ENCODE data around the gene RPSA.

RPSA gene

DNA sequence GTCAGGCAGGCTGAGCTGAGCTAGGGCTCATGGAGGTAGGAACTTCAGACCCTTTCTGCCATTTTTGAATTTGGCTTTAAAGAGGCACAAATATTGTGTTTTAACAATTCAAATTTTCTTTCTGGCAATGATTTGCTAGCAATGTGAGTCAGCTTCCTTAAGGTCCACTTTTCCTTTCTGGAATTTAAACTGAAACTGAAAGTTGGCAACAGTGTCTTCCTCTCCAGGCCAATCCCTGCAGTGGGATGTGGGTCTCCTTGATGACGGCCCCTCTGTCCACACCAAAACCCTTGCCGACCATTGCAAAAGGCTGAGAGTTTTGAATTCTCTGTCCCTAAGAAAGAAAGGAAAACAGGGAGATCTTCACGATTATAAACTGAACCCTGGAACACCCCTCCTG lies 27.1 kb downstream of the RPSA start:
- H3K4me1 ChIP-seq (ENCODE audit: control insufficient read depth in 1 of 2, insufficient read depth in 2 of 2, low read length in 2 of 2): peaks cover 3 to 6% of the 10 kb centered on the region in 2 donors
- H3K36me3 ChIP-seq (ENCODE audit: control insufficient read depth in 1 of 2, insufficient read depth in 2 of 2, low read length in 2 of 2): no peaks in the 10 kb centered on the region
- peak overlapping the region in 1 of 2 donors; percentile 25 for H3K4me3 ChIP-seq (ENCODE audit: low read depth in 1 of 2, low read length in 2 of 2)
- no peak overlapping the region for H3K9ac ChIP-seq (ENCODE audit: low read depth in 1 of 2, low read length in 2 of 2)
- H3K27me3 ChIP-seq (ENCODE audit: control insufficient read depth in 1 of 2, insufficient read depth in 2 of 2, low read length in 2 of 2): no peaks in the 10 kb centered on the region
- no peaks in the 10 kb centered on the region for H3K9me3 ChIP-seq (ENCODE audit: control insufficient read depth in 1 of 2, low read length in 2 of 2)
- no peak overlapping the region for H3K27ac ChIP-seq (ENCODE audit: low read depth, low read length)

DNA sequence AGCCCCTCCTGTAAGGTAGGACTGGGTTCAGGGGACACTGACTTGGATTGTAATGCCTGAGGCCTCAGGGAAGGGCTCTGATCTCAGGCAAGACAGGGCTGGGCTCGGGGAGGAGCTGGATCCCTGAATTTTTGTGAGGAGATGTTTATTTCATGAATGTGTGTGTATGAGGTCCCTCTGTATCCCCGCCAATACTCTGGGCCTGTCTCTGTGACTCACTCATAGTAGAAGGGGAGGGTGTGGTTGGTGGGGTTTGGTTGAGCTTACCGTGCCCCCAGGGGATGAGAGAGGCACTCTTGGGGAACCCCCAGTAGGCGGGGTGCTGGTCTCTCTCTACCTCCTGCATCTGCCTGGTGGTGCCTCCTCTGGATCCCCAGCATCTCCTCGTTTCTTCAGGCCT lies 28.1 kb downstream of the RPSA start:
- H3K9ac ChIP-seq (ENCODE audit: low read depth in 1 of 2, low read length in 2 of 2): no peak overlapping the region
- H3K36me3 ChIP-seq (ENCODE audit: control insufficient read depth in 1 of 2, insufficient read depth in 2 of 2, low read length in 2 of 2): no peaks in the 10 kb centered on the region
- H3K27me3 ChIP-seq (ENCODE audit: control insufficient read depth in 1 of 2, insufficient read depth in 2 of 2, low read length in 2 of 2): no peaks in the 10 kb centered on the region
- no peaks in the 10 kb centered on the region for H3K9me3 ChIP-seq (ENCODE audit: control insufficient read depth in 1 of 2, low read length in 2 of 2)
- peaks cover 3 to 6% of the 10 kb centered on the region in 2 donors for H3K4me1 ChIP-seq (ENCODE audit: control insufficient read depth in 1 of 2, insufficient read depth in 2 of 2, low read length in 2 of 2)
- no peak overlapping the region for H3K4me3 ChIP-seq (ENCODE audit: low read depth in 1 of 2, low read length in 2 of 2)
- no peak overlapping the region for H3K27ac ChIP-seq (ENCODE audit: low read depth, low read length)

DNA sequence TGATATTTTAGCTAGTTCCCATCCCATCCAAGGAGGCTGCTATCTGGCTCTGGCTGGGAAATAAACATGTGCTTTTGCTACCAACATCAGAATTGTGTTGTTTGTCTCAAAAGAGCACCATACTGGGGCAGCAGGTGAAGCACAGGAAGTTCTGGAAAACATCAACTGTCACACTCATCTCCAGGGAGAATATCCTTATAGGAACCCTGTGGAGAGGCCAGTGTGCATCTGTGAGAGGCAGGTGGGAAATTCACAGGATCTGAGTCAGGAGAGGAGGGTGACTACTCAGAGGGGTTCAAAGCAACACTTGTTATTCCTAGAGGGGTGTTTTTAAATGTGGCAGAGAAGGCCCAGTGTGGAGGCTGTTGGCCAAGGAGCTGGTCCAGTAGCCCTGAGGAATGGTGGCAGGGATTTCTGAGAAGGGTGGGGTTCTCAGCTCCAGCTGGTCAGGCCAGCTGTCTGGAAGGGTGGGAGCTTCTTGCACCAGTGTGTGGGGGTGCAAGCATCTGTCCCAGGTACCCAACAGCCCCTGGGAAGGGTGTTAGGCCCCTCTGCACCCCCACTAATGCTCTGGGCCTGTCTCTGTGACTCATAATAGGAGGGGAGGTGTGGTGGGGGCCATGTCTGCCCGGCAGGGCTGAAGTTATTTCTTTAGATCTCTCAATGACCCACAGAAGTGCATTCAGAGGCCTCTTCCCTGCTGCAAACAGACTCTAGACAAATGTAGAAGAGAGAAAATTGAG lies 28.7 kb downstream of the RPSA start:
- Histone ChIP-seq H3K9ac (ENCODE audit: low read depth in 1 of 2, low read length in 2 of 2) (no peak overlapping the region), H3K4me3 (ENCODE audit: low read depth in 1 of 2, low read length in 2 of 2) (no peak overlapping the region), H3K4me1 (ENCODE audit: control insufficient read depth in 1 of 2, insufficient read depth in 2 of 2, low read length in 2 of 2) (peaks cover 3 to 6% of the 10 kb centered on the region in 2 donors), H3K36me3 (ENCODE audit: control insufficient read depth in 1 of 2, insufficient read depth in 2 of 2, low read length in 2 of 2) (no peaks in the 10 kb centered on the region), H3K9me3 (ENCODE audit: control insufficient read depth in 1 of 2, low read length in 2 of 2) (no peaks in the 10 kb centered on the region), H3K27me3 (ENCODE audit: control insufficient read depth in 1 of 2, insufficient read depth in 2 of 2, low read length in 2 of 2) (no peaks in the 10 kb centered on the region), H3K27ac (ENCODE audit: low read depth, low read length) (no peak overlapping the region)

DNA sequence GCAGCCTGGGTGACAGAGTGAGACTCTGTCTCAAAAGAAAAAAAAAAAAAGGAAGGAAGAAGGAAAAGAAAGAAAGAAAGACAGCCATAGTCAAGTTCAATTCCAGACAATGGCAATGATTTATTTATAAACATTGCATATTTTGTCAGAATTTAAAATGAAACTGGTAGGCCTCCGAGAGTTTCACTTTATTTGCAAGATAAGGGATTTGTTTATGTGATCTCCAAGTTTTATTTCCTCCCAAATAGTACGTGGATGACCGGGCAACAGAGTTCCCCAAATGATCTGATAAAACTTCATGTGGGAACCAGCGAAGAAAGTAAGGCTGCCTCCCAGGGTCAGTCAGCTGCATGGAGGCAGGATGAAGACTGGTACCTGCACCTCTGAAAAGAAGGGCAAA lies 32.4 kb downstream of the RPSA start:
- H3K9ac ChIP-seq (ENCODE audit: low read depth in 1 of 2, low read length in 2 of 2): no peak overlapping the region
- no peaks in the 10 kb centered on the region for H3K27me3 ChIP-seq (ENCODE audit: control insufficient read depth in 1 of 2, insufficient read depth in 2 of 2, low read length in 2 of 2)
- H3K4me1 ChIP-seq (ENCODE audit: control insufficient read depth in 1 of 2, insufficient read depth in 2 of 2, low read length in 2 of 2): no peaks in the 10 kb centered on the region
- no peaks in the 10 kb centered on the region for H3K36me3 ChIP-seq (ENCODE audit: control insufficient read depth in 1 of 2, insufficient read depth in 2 of 2, low read length in 2 of 2)
- H3K9me3 ChIP-seq (ENCODE audit: control insufficient read depth in 1 of 2, low read length in 2 of 2): no peaks in the 10 kb centered on the region
- no peak overlapping the region for H3K27ac ChIP-seq (ENCODE audit: low read depth, low read length)
- H3K4me3 ChIP-seq (ENCODE audit: low read depth in 1 of 2, low read length in 2 of 2): no peak overlapping the region

DNA sequence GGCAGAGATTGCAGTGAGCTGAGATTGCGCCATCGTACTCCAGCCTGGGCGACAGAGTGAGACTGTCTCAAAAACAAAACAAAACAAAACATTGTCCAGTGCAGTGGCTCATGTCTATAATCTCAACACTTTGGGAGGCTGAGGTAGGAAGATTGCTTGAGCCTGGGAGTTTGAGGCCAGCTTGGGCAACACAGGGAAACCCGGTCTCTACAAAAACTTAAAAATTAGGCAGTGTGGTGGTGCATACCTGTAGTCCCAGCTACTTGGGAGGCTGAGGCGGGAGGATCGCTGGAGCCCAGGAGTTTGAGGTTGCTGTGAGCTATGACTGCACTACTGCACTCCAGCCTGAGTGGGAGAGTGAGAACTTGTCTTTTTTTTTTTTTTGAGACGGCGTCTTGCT lies 33.8 kb downstream of the RPSA start:
- no peak overlapping the region for H3K4me3 ChIP-seq (ENCODE audit: low read depth in 1 of 2, low read length in 2 of 2)
- H3K9ac ChIP-seq (ENCODE audit: low read depth in 1 of 2, low read length in 2 of 2): no peak overlapping the region
- H3K36me3 ChIP-seq (ENCODE audit: control insufficient read depth in 1 of 2, insufficient read depth in 2 of 2, low read length in 2 of 2): no peaks in the 10 kb centered on the region
- H3K27me3 ChIP-seq (ENCODE audit: control insufficient read depth in 1 of 2, insufficient read depth in 2 of 2, low read length in 2 of 2): peaks cover 0 to 4% of the 10 kb centered on the region in 2 donors
- H3K27ac ChIP-seq (ENCODE audit: low read depth, low read length): no peak overlapping the region
- H3K9me3 ChIP-seq (ENCODE audit: control insufficient read depth in 1 of 2, low read length in 2 of 2): no peaks in the 10 kb centered on the region
- H3K4me1 ChIP-seq (ENCODE audit: control insufficient read depth in 1 of 2, insufficient read depth in 2 of 2, low read length in 2 of 2): no peaks in the 10 kb centered on the region

GRCh38 chr3:39443530-39443929 lies 37.0 kb downstream of the RPSA start:
- Histone ChIP-seq H3K36me3 (ENCODE audit: control insufficient read depth in 1 of 2, insufficient read depth in 2 of 2, low read length in 2 of 2) (no peaks in the 10 kb centered on the region), H3K27ac (ENCODE audit: low read depth, low read length) (no peak overlapping the region), H3K27me3 (ENCODE audit: control insufficient read depth in 1 of 2, insufficient read depth in 2 of 2, low read length in 2 of 2) (peaks cover 0 to 4% of the 10 kb centered on the region in 2 donors), H3K4me1 (ENCODE audit: control insufficient read depth in 1 of 2, insufficient read depth in 2 of 2, low read length in 2 of 2) (no peaks in the 10 kb centered on the region), H3K9me3 (ENCODE audit: control insufficient read depth in 1 of 2, low read length in 2 of 2) (no peaks in the 10 kb centered on the region), H3K4me3 (ENCODE audit: low read depth in 1 of 2, low read length in 2 of 2) (no peak overlapping the region), H3K9ac (ENCODE audit: low read depth in 1 of 2, low read length in 2 of 2) (no peak overlapping the region)

GRCh38 chr3:39445927-39446326 lies 39.4 kb downstream of the RPSA start:
- Histone ChIP-seq H3K9me3 (ENCODE audit: control insufficient read depth in 1 of 2, low read length in 2 of 2) (no peaks in the 10 kb centered on the region), H3K9ac (ENCODE audit: low read depth in 1 of 2, low read length in 2 of 2) (no peak overlapping the region), H3K27me3 (ENCODE audit: control insufficient read depth in 1 of 2, insufficient read depth in 2 of 2, low read length in 2 of 2) (peaks cover 0 to 4% of the 10 kb centered on the region in 2 donors), H3K27ac (ENCODE audit: low read depth, low read length) (no peak overlapping the region), H3K36me3 (ENCODE audit: control insufficient read depth in 1 of 2, insufficient read depth in 2 of 2, low read length in 2 of 2) (no peaks in the 10 kb centered on the region), H3K4me1 (ENCODE audit: control insufficient read depth in 1 of 2, insufficient read depth in 2 of 2, low read length in 2 of 2) (no peaks in the 10 kb centered on the region), H3K4me3 (ENCODE audit: low read depth in 1 of 2, low read length in 2 of 2) (no peak overlapping the region)

DNA sequence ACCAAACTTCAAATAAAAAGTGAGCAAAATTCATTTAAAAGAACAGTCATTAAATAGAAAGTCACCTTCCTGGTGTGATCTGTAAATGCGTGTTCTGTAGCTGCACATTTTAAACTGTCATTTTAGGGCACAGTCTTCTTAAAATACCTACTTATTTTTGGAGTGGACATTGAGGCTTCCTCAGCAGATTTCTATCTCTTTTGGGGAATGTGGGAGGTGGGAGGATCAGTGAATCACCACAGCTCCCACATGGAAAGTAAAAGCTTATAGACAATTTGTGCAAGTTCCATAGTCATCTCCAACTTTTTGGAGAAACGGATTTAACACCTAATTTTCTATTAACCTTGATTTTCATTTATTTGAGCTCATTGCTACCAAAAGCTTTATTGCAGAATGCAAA lies 39.9 kb downstream of the RPSA start:
- Histone ChIP-seq H3K4me1 (ENCODE audit: control insufficient read depth in 1 of 2, insufficient read depth in 2 of 2, low read length in 2 of 2) (no peaks in the 10 kb centered on the region), H3K9ac (ENCODE audit: low read depth in 1 of 2, low read length in 2 of 2) (no peak overlapping the region)

GRCh38 chr3:39447637-39448483 lies 41.3 kb downstream of the RPSA start:
- H3K9ac ChIP-seq (ENCODE audit: low read depth in 1 of 2, low read length in 2 of 2): no peak overlapping the region
- H3K27me3 ChIP-seq (ENCODE audit: control insufficient read depth in 1 of 2, insufficient read depth in 2 of 2, low read length in 2 of 2): peaks cover 0 to 4% of the 10 kb centered on the region in 2 donors
- H3K27ac ChIP-seq (ENCODE audit: low read depth, low read length): no peak overlapping the region
- no peaks in the 10 kb centered on the region for H3K36me3 ChIP-seq (ENCODE audit: control insufficient read depth in 1 of 2, insufficient read depth in 2 of 2, low read length in 2 of 2)
- H3K9me3 ChIP-seq (ENCODE audit: control insufficient read depth in 1 of 2, low read length in 2 of 2): no peaks in the 10 kb centered on the region
- H3K4me3 ChIP-seq (ENCODE audit: low read depth in 1 of 2, low read length in 2 of 2): no peak overlapping the region
- H3K4me1 ChIP-seq (ENCODE audit: control insufficient read depth in 1 of 2, insufficient read depth in 2 of 2, low read length in 2 of 2): no peaks in the 10 kb centered on the region

More for the DNA sequence above, 39.9 kb downstream of the RPSA start:
- Histone ChIP-seq H3K4me3 (ENCODE audit: low read depth in 1 of 2, low read length in 2 of 2) (no peak overlapping the region), H3K27me3 (ENCODE audit: control insufficient read depth in 1 of 2, insufficient read depth in 2 of 2, low read length in 2 of 2) (peaks cover 0 to 4% of the 10 kb centered on the region in 2 donors), H3K27ac (ENCODE audit: low read depth, low read length) (no peak overlapping the region), H3K36me3 (ENCODE audit: control insufficient read depth in 1 of 2, insufficient read depth in 2 of 2, low read length in 2 of 2) (no peaks in the 10 kb centered on the region), H3K9me3 (ENCODE audit: control insufficient read depth in 1 of 2, low read length in 2 of 2) (no peaks in the 10 kb centered on the region)

DNA sequence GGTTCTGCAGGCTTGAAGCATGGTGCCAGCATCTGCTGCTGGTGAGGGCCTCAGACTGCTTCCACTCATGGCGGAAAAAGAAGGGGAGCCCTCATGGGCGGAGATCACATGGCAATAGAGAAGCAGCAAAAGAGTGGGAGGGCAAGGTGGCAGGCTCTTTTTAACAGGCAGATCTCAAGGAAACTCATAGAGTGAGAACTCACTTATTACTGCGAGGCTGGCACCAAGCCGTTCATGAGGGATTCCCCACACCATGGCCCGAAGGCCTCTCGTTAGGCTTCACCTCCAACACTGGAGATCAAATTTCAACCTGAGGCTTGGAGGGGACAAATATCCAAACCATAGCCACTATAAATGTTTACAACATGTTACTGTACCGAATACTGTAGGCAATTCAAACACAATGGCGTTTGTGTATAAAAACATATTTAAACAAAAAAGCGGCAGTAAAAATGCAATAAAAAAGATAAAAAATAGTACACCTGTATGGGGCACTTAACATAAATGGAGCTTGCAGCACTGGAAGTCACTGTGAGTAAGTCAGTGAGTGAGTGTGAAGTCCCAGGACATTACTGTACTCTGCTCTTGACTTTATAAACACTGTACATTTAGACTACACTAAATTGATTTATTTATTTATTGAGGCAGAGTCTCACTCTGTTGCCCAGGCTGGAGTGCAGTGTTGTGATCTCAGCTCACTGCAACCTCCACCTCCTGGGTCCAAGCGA lies 42.1 kb downstream of the RPSA start:
- Histone ChIP-seq H3K27me3 (ENCODE audit: control insufficient read depth in 1 of 2, insufficient read depth in 2 of 2, low read length in 2 of 2) (peaks cover 0 to 4% of the 10 kb centered on the region in 2 donors), H3K9ac (ENCODE audit: low read depth in 1 of 2, low read length in 2 of 2) (no peak overlapping the region), H3K4me1 (ENCODE audit: control insufficient read depth in 1 of 2, insufficient read depth in 2 of 2, low read length in 2 of 2) (no peaks in the 10 kb centered on the region), H3K36me3 (ENCODE audit: control insufficient read depth in 1 of 2, insufficient read depth in 2 of 2, low read length in 2 of 2) (no peaks in the 10 kb centered on the region), H3K9me3 (ENCODE audit: control insufficient read depth in 1 of 2, low read length in 2 of 2) (no peaks in the 10 kb centered on the region), H3K4me3 (ENCODE audit: low read depth in 1 of 2, low read length in 2 of 2) (no peak overlapping the region), H3K27ac (ENCODE audit: low read depth, low read length) (no peak overlapping the region)

All from duodenal mucosa (tissue), 2 donors.